22Rv1 (cell line): ENCODE data around the gene DENND1A.

Experiments used
- H3K27ac ChIP-seq: fragments of 450-650 bp; 2 replicates; pipeline ENCODE4 v1.5.1; 2017
- ZFX ChIP-seq: fragments of 450-650 bp; IDR thresholded peaks from 2 replicates; pipeline ENCODE4 v1.6.1; 2017; ENCODE audit warnings: antibody characterized with exemption, borderline replicate concordance
- TF ChIP-seq, protein P1 (sequence below): fragments of 450-650 bp; IDR thresholded peaks from 2 replicates; pipeline ENCODE4 v1.5.1; 2017; ENCODE audit warnings: mild to moderate bottlenecking

The DENND1A gene

DNA sequence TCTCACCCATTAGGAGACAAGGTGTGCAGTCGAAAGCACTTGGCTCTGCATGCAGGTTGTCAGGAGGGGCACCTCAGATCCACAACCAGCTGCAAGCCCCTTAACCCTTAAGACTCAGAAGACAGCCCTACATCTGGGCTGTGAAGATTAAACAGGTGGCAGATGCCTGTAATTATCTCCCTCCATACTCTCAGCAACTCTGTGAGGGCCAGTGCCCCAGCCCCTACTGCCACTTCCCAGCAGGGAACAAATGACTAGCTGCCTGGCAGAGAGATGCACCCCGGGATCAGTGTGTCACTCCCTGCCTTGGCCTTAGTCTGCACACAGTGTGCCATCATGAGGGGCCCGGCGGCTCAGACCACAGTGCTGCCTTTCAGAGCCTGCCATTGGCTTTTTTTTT is 532.0 kb downstream of the DENND1A start:
- no peak overlapping the region for H3K27ac ChIP-seq

DNA sequence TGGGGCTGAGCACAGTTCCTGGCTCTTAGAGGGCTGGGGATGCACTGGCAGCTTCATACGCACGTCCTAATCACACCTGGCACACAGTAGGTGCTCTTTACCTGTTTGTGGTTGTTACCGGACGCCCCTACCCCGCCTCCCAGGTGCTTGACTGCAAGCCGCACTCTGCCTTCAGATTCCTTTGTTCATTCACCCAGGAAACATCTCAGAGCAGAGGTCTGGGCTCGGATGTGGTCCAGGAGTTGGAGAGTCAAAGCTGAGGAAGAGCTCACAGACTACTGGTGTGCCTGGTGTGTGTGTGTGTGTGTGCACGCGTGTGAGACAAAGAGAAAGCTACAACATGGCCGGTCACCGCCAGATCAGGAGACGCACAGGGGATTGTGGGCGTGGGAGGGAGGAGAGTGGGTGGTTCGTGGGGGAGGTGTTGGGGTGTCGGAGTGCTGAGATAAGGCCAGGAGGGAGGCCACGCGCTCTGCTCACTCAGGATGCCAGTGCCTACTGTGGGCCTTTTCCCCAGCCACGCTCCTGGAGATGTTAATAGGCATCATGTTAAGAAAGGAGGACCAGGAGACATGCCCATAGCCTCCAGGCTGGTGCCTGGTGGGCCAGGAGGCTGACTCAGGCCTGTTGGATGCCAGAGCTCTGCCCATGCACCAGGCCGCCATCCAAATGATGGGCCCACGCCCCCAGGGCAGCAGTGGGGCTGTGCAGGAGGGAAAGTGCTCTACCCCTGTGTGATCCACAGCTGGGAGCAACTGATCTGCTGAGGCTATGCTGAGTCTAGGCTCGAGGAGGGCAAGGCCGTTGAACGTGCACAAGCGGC is 534.0 kb downstream of the DENND1A start:
- TF ChIP-seq, protein P1, sequence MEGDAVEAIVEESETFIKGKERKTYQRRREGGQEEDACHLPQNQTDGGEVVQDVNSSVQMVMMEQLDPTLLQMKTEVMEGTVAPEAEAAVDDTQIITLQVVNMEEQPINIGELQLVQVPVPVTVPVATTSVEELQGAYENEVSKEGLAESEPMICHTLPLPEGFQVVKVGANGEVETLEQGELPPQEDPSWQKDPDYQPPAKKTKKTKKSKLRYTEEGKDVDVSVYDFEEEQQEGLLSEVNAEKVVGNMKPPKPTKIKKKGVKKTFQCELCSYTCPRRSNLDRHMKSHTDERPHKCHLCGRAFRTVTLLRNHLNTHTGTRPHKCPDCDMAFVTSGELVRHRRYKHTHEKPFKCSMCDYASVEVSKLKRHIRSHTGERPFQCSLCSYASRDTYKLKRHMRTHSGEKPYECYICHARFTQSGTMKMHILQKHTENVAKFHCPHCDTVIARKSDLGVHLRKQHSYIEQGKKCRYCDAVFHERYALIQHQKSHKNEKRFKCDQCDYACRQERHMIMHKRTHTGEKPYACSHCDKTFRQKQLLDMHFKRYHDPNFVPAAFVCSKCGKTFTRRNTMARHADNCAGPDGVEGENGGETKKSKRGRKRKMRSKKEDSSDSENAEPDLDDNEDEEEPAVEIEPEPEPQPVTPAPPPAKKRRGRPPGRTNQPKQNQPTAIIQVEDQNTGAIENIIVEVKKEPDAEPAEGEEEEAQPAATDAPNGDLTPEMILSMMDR = no peak
- no peak for TF ChIP-seq ZFX
- H3K27ac ChIP-seq = no peak overlapping the region

More for the DNA sequence above, 532.0 kb downstream of the DENND1A start:
- TF ChIP-seq, protein P1 = no peak
- no peak for TF ChIP-seq ZFX

DNA sequence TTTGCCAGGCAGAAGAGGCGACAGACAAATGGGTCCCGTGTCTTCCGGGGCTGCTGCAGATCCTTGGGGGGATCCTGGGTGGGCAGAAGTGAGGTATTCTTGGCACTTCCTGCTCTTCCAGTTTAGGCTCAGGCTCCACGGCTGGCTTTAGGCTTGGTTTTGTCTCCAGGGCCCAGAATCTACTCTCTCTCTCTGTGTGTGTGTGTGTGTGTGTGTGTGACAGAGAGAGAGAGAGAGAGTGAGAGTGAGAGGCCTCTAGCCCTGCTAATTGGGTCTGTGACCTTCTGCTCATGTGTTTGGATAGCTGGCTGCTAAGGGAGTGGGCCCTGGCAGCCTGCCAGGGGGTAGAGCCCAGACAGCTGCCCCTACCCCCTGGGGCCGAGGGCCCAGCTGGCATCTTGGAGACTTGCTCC is 534.6 kb downstream of the DENND1A start:
- no peak for TF ChIP-seq ZFX
- TF ChIP-seq, protein P1 = no peak
- H3K27ac ChIP-seq = no peak overlapping the region

DNA sequence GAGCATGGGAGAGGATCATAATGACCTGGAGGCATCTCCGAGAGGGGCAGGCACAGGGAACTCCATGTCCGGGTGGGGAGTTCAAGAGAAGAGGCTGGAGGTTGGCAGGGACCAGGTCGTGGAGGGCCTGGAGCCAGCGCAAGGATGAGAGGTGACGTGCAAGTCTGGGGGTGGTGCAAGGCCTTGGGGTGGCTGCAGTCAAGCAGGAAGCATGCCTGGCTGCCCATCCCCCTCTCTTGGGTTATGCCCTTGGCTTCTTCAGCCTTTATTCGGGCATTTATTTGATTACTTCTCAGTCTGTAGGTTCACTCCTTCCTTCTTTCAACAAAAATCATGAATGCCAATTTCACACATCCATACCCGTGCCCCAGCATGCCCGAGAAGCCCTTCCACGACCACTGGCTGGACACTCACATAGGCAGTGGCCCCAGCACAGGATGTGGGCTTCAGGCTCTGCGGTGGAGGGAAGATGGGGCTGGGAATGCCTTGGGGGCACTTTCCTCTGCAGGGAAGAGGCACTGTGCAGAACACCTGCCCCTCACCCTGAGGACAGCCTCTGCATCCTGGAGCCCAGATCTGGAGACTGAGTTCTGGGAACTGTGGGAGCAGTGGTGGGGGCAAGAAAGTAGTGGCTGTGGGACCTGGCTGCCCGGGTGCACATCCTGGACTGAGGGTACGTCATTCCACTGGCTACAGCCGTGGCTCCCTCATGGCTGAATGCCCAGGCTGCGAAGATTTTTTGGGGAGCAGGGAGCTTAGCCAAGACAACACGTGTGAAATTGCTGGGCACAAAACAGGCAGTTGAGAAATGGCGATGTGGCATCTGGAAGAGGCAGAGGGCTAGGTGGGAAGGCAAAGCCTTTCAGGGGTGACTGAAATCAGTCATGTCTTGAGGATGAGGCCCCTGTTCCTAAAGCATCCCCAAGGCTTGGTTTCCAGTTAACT is 535.4 kb downstream of the DENND1A start:
- H3K27ac ChIP-seq = no peak overlapping the region
- TF ChIP-seq ZFX = no peak
- TF ChIP-seq, protein P1 = no peak

DNA sequence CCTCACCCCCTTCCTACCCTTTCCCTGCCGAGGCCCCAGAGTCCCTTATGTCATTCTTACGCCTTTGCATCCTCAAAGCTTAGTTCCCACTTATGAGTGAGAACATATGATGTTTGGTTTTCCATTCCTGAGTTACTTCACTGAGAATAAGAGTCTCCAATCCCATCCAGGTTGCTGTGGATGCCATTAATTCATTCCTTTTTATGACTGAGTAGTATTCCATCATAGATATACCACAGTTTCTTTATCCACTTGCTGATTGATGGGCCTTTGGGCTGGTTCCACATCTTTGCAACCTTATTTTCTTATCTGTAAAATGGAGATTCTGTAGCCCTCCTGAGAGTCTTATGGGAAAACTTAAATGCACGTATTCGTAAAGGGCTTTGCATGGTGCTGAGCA is 537.1 kb downstream of the DENND1A start:
- TF ChIP-seq, protein P1 = no peak
- TF ChIP-seq ZFX = no peak
- H3K27ac ChIP-seq = no peak overlapping the region

DNA sequence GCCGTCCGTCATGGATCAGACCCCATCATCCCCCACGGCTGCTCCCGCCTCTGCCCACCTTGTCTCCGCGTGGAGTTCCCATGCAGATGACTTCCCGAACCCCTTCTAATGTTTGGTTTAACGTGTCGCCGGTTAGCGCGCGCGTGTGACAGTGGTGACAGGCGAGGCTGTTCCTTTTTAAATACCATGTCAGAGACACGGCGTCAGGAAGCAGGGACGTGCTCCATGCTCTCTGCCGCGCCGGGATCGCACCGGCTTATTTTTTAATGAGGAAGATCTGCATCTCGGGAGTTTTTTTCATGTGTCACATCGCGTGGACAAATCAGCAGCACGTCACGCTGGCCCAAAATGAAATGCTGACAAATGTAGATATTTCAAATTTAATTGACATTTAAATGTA is 538.0 kb downstream of the DENND1A start:
- TF ChIP-seq ZFX = no peak
- TF ChIP-seq, protein P1 = no peak
- no peak overlapping the region for H3K27ac ChIP-seq
